Sciatic nerve (tissue), 2 donors: ENCODE data around the gene MINDY1. TPM values are rescaled to one million over a fixed set of nuclear protein-coding genes. Genes with fewer than 3 reads are reported as not detected.

Experiments used
- ATAC-seq: fragments of 200-7000 bp; cut with Tn5 transposase; one replicate; pipeline ENCODE4 v1.9.1; 2020; ENCODE audit warnings: mild to moderate bottlenecking, moderate library complexity
- DNase-seq: peaks from one replicate; pipeline ENCODE4 v3.0.0-alpha.2; 2020; ENCODE audit warnings: low spot score
- intact Hi-C: fragments of 100-400 bp; cut with DNase I; formaldehyde crosslinking; loops from one replicate; pipeline ENCODE4 v1.14.2; 2022
- total RNA-seq: library from RNA; stranded (reverse); fragmentation: NEBNext Ultra II Directional; extraction: Animal tissue kit (Norgen Biotek cat#: 25700); gene quantifications from one replicate; pipeline ENCODE4 v1.2.1, GENCODE V29; 2021
- donor health status: DM: no; HTN: no; CAD: no.
- donor health status: DM: no; HTN: no; CAD: no.

The MINDY1 gene
- total RNA-seq, 1 donor from 2014 or later, result 50.5 TPM

GRCh38 chr1:151013518-151013917 is 6.8 kb upstream of the MINDY1 start:
- DNase-seq (no peak), ATAC-seq (no peak)
- intact Hi-C loops, result no loop called here

- intact Hi-C loops, result no loop called here
- no peak for ATAC-seq
- DNase-seq, result no peak
Measured at GRCh38 chr1:151012684-151013471, 6.2 kb upstream of the MINDY1 start.

- DNase-seq, result no peak
- no peak for ATAC-seq
- intact Hi-C loops, result no loop called here
Measured at GRCh38 chr1:151011154-151011850, 4.6 kb upstream of the MINDY1 start.

- intact Hi-C loops, result no loop called here
- DNase-seq (no peak), ATAC-seq (no peak)
Measured at GRCh38 chr1:151010346-151010726, 3.6 kb upstream of the MINDY1 start.

- no peak for DNase-seq
- no peak for ATAC-seq
- intact Hi-C loops, result no loop called here
Measured at GRCh38 chr1:151009674-151010345, 3.1 kb upstream of the MINDY1 start.

- ATAC-seq (no peak), DNase-seq (no peak)
- intact Hi-C loops, result no loop called here
Measured at GRCh38 chr1:151009206-151009587, 2.5 kb upstream of the MINDY1 start.

- DNase-seq (peak; percentile 99), ATAC-seq (peak; percentile 96)
- intact Hi-C loops, result no loop called here
Measured at GRCh38 chr1:151008244-151009205, 1.8 kb upstream of the MINDY1 start, which contains the start of gene PRUNE1. PRUNE1 (plus strand) TSS chr1:151008449; CDS start chr1:151008633, 184 bp downstream.

- ATAC-seq (peak; percentile 1), DNase-seq (no peak)
- intact Hi-C loops, result no loop called here
Measured at GRCh38 chr1:151007853-151008243, 1.1 kb upstream of the MINDY1 start.

- no peak for DNase-seq
- intact Hi-C loops, result no loop called here
- no peak for ATAC-seq
Measured at GRCh38 chr1:151005729-151006319, 878 bp downstream of the MINDY1 start.

- no peak for ATAC-seq
- intact Hi-C loops, result loop anchor here (1.0 kb wide), 1 partner anchor 46 kb away; no protein-coding TSS in a partner anchor
- DNase-seq, result no peak
Measured at GRCh38 chr1:151003180-151003579, 3.5 kb downstream of the MINDY1 start.

GRCh38 chr1:151002611-151003010 is 4.1 kb downstream of the MINDY1 start:
- DNase-seq (no peak), ATAC-seq (no peak)
- intact Hi-C loops, result loop anchor here (1.0 kb wide), 1 partner anchor 45 kb away; no protein-coding TSS in a partner anchor

- DNase-seq (no peak), ATAC-seq (no peak)
- intact Hi-C loops, result no loop called here
Measured at GRCh38 chr1:151002051-151002450, 4.7 kb downstream of the MINDY1 start.

- intact Hi-C loops, result no loop called here
- DNase-seq (no peak), ATAC-seq (no peak)
Measured at GRCh38 chr1:151001602-151002001, 5.1 kb downstream of the MINDY1 start.

GRCh38 chr1:151000408-151000807 is 6.3 kb downstream of the MINDY1 start:
- intact Hi-C loops, result no loop called here
- DNase-seq (no peak), ATAC-seq (no peak)

GRCh38 chr1:150999926-151000325 is 6.8 kb downstream of the MINDY1 start:
- ATAC-seq (no peak), DNase-seq (no peak)
- intact Hi-C loops, result no loop called here

- DNase-seq (no peak), ATAC-seq (no peak)
- intact Hi-C loops, result no loop called here
Measured at GRCh38 chr1:150999051-150999674, 7.5 kb downstream of the MINDY1 start.

- intact Hi-C loops, result no loop called here
- no peak for ATAC-seq
- no peak for DNase-seq
Measured at GRCh38 chr1:150997949-150998348, 8.8 kb downstream of the MINDY1 start.
